Measurements from ENCODE around the gene APBA2.

DNA sequence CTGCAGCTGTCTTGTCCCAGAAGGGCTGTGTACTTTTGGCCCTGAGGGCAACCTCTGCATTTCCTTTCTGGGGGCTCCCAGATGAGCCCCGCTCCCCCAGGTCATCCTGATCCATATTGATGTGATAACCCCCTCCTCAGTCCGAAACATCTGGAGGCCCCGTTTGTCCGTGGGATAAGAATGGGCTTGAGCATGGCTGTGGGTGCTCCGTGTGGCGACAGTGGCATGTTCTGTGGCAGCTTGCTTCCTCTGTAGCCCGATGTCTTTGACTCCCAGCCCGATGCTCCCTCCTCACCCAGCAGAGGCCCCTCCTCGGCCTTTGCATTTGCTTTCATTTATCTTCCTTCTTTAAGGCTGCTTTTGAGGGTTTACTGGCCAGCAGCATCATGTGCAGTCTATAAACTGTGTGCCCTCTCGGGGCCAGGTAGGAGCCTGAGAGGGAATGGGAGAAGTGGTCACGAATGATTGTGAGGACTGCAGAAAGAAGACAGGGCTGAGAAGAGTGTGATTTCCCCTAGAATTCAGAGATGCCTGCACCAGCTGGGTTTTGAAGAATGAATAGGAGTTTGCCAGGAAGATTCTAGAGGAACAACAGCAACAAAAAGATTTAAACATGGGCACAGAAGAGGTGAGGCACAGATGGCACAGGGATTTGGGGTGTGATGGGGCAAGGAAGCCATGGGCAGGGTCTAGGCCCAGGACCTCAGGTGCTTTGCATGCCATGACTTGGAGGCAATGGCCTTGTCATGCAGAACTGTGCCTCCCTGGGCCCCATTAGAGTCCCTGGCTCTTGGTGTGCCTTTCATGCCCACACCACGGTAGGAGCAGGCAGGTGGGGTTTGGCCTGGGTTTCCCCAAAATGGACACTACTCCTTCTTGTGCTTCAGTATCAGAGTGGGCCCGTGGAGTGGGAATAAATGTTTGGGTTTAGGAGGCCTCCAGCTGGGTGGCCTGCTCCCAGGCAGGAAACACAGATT is 34.2 kb downstream of the APBA2 start:
- TF ChIP-seq, protein P1, sequence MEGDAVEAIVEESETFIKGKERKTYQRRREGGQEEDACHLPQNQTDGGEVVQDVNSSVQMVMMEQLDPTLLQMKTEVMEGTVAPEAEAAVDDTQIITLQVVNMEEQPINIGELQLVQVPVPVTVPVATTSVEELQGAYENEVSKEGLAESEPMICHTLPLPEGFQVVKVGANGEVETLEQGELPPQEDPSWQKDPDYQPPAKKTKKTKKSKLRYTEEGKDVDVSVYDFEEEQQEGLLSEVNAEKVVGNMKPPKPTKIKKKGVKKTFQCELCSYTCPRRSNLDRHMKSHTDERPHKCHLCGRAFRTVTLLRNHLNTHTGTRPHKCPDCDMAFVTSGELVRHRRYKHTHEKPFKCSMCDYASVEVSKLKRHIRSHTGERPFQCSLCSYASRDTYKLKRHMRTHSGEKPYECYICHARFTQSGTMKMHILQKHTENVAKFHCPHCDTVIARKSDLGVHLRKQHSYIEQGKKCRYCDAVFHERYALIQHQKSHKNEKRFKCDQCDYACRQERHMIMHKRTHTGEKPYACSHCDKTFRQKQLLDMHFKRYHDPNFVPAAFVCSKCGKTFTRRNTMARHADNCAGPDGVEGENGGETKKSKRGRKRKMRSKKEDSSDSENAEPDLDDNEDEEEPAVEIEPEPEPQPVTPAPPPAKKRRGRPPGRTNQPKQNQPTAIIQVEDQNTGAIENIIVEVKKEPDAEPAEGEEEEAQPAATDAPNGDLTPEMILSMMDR (tag by site-specific recombination; IDR thresholded peaks at IDR 0.05): no peak
- TF ChIP-seq ZNF558 (tag by site-specific recombination; IDR thresholded peaks at IDR 0.05) (no peak), HOXD13 (CRISPR knock-in tag; IDR thresholded peaks at IDR 0.05; ENCODE audit: borderline replicate concordance) (no peak), TCF7L2 (IDR thresholded peaks at IDR 0.05; ENCODE audit: borderline replicate concordance, low read depth, low read length) (no peak), ZEB2 (tag by site-specific recombination; IDR thresholded peaks at IDR 0.05) (no peak), ZNF274 (IDR thresholded peaks at IDR 0.05; ENCODE audit: low read length) (no peak), ZNF274 (tag by site-specific recombination; IDR thresholded peaks at IDR 0.05; ENCODE audit: borderline replicate concordance) (no peak), ZBTB7A (tag by site-specific recombination; IDR thresholded peaks at IDR 0.05; ENCODE audit: low read depth) (no peak), ZNF184 (tag by site-specific recombination; IDR thresholded peaks at IDR 0.05) (no peak), YY1 (tag by site-specific recombination; IDR thresholded peaks at IDR 0.05) (no peak), ZNF350 (tag by site-specific recombination; IDR thresholded peaks at IDR 0.05) (no peak), ZNF621 (tag by site-specific recombination; IDR thresholded peaks at IDR 0.05) (no peak)
- TF ChIP-seq, protein P2, sequence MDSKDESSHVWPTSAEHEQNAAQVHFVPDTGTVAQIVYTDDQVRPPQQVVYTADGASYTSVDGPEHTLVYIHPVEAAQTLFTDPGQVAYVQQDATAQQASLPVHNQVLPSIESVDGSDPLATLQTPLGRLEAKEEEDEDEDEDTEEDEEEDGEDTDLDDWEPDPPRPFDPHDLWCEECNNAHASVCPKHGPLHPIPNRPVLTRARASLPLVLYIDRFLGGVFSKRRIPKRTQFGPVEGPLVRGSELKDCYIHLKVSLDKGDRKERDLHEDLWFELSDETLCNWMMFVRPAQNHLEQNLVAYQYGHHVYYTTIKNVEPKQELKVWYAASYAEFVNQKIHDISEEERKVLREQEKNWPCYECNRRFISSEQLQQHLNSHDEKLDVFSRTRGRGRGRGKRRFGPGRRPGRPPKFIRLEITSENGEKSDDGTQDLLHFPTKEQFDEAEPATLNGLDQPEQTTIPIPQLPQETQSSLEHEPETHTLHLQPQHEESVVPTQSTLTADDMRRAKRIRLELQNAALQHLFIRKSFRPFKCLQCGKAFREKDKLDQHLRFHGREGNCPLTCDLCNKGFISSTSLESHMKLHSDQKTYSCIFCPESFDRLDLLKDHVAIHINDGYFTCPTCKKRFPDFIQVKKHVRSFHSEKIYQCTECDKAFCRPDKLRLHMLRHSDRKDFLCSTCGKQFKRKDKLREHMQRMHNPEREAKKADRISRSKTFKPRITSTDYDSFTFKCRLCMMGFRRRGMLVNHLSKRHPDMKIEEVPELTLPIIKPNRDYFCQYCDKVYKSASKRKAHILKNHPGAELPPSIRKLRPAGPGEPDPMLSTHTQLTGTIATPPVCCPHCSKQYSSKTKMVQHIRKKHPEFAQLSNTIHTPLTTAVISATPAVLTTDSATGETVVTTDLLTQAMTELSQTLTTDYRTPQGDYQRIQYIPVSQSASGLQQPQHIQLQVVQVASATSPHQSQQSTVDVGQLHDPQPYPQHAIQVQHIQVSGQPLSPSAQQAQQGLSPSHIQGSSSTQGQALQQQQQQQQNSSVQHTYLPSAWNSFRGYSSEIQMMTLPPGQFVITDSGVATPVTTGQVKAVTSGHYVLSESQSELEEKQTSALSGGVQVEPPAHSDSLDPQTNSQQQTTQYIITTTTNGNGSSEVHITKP (tag by site-specific recombination; IDR thresholded peaks at IDR 0.05): no peak
- TF ChIP-seq, protein P3, sequence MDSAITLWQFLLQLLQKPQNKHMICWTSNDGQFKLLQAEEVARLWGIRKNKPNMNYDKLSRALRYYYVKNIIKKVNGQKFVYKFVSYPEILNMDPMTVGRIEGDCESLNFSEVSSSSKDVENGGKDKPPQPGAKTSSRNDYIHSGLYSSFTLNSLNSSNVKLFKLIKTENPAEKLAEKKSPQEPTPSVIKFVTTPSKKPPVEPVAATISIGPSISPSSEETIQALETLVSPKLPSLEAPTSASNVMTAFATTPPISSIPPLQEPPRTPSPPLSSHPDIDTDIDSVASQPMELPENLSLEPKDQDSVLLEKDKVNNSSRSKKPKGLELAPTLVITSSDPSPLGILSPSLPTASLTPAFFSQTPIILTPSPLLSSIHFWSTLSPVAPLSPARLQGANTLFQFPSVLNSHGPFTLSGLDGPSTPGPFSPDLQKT (IDR thresholded peaks at IDR 0.05; ENCODE audit: borderline replicate concordance, low read depth, low read length): no peak
- TF ChIP-seq, protein P4, sequence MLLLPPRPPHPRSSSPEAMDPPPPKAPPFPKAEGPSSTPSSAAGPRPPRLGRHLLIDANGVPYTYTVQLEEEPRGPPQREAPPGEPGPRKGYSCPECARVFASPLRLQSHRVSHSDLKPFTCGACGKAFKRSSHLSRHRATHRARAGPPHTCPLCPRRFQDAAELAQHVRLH (tag by site-specific recombination; IDR thresholded peaks at IDR 0.05): no peak
